ENCODE data around the gene ACBD4. TPM values are rescaled to one million over a fixed set of nuclear protein-coding genes. Genes with fewer than 3 reads are reported as not detected.

ACBD4 gene
- total RNA-seq, 1 experiment from 2014 or later = 21.2 TPM

DNA sequence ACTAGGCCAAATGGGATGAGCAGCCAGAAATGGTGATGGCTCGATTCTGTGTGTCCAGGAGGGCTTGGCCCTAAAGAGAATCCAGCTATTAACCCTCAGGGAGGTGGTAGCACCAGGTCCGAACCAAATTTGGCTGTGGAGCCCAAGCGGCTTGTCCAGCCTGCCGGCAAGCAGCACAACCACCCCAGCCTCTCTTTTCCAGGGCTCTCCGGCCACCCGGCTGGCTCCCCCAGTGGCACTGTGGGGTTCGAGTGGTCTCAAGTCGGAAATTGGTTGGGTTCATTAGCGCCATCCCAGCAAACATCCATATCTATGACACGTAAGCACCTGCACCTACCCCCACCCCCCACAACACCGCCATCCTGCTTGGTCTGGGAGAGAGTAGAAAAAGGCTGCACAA, 38.6 kb upstream of the ACBD4 start:
- no TSS peak for BruUV-seq (replicated peaks)
- no peaks in the 10 kb centered on the region for H3K27me3 ChIP-seq (replicated peaks; ENCODE audit: control insufficient read depth, insufficient read depth, low read length)
- no peaks in the 10 kb centered on the region for H3K27me3 Mint-ChIP-seq (ENCODE audit: insufficient read depth, unreplicated experiment)
- POLR2A ChIA-PET = no interaction called here
- intact Hi-C loops (cut with micrococcal nuclease; ENCODE audit: unreplicated experiment) = no loop called here
- CTCF ChIA-PET = interaction anchor here (1.1 kb wide), 2 partner anchors 36 to 39 kb away, joined by 3 read pairs; partner anchors contain the start of genes ACBD4 and PLCD3
- H3K27ac Mint-ChIP-seq (ENCODE audit: unreplicated experiment) = no peak overlapping the region
- peaks cover 3% of the 10 kb centered on the region for H3K36me3 ChIP-seq (ENCODE audit: control insufficient read depth, insufficient read depth, low read length)
- no peak overlapping the region for H3K4me3 ChIP-seq (ENCODE audit: low read depth, low read length)
- TF ChIP-seq, protein P1, sequence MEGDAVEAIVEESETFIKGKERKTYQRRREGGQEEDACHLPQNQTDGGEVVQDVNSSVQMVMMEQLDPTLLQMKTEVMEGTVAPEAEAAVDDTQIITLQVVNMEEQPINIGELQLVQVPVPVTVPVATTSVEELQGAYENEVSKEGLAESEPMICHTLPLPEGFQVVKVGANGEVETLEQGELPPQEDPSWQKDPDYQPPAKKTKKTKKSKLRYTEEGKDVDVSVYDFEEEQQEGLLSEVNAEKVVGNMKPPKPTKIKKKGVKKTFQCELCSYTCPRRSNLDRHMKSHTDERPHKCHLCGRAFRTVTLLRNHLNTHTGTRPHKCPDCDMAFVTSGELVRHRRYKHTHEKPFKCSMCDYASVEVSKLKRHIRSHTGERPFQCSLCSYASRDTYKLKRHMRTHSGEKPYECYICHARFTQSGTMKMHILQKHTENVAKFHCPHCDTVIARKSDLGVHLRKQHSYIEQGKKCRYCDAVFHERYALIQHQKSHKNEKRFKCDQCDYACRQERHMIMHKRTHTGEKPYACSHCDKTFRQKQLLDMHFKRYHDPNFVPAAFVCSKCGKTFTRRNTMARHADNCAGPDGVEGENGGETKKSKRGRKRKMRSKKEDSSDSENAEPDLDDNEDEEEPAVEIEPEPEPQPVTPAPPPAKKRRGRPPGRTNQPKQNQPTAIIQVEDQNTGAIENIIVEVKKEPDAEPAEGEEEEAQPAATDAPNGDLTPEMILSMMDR (IDR thresholded peaks at IDR 0.05; ENCODE audit: insufficient read depth in 1 of 2, low read depth in 1 of 2, low read length in 1 of 2, severe bottlenecking in 1 of 2, unreplicated experiment in 1 of 2) = no peak
- no peaks in the 10 kb centered on the region for H3K9me3 Mint-ChIP-seq (ENCODE audit: unreplicated experiment)
- H3K36me3 Mint-ChIP-seq (ENCODE audit: insufficient read depth, unreplicated experiment) = peaks cover 94% of the 10 kb centered on the region
- peaks cover 9% of the 10 kb centered on the region; the same call in 1 of the 2 replicates for H3K4me1 ChIP-seq
- H3K9me3 ChIP-seq = no peaks in the 10 kb centered on the region
- H3K4me1 Mint-ChIP-seq (ENCODE audit: low read depth, unreplicated experiment) = peaks cover 7% of the 10 kb centered on the region
- no peak for DNase-seq
- H3K4me3 Mint-ChIP-seq (ENCODE audit: unreplicated experiment) = no peak overlapping the region

DNA sequence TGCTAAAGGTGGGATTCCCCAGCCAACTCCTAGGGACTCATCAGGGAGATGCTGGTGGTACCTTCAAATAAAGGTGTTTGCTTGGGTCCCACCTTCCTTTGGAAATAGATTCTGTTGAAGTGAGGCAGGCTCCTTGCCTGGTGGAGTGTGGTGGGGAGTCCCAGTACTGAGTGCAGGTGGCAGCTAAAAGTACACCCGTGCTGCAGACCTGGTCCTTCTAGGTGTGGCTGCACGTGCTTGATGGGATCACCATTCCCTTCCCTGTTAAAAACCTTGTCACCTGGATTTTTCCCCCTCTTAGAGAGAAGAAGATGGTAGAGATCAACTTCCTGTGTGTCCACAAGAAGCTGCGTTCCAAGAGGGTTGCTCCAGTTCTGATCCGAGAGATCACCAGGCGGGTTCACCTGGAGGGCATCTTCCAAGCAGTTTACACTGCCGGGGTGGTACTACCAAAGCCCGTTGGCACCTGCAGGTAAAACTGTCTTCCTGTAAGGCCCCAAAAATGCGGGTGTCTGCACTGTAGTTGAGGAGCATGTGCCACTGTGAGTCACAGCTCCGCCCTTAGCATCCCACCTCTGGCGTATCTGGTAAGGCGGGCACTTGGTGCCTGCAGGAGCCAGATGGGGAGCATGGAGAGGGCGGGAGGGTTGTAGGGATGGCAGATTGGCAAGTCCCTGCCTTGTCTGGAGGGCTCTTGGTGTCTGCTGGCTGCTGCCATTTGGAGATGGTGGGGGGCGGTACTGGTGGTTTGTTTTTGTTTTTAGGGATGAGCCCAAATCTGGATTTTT, 37.2 kb upstream of the ACBD4 start:
- BruUV-seq (replicated peaks) = no TSS peak
- CTCF ChIA-PET = interaction anchor here (0.6 to 2.5 kb wide), 11 partner anchors 10 to 178 kb away, joined by 3 to 13 read pairs (median 4); partner anchors contain the start of genes ACBD4, HEXIM1 and NMT1
- peaks cover 2% of the 10 kb centered on the region for H3K36me3 ChIP-seq (ENCODE audit: control insufficient read depth, insufficient read depth, low read length)
- H3K9me3 ChIP-seq = no peaks in the 10 kb centered on the region
- H3K27me3 Mint-ChIP-seq (ENCODE audit: insufficient read depth, unreplicated experiment) = no peaks in the 10 kb centered on the region
- H3K4me1 Mint-ChIP-seq (ENCODE audit: low read depth, unreplicated experiment) = peaks cover 7% of the 10 kb centered on the region
- H3K4me3 Mint-ChIP-seq (ENCODE audit: unreplicated experiment) = no peak overlapping the region
- H3K4me3 ChIP-seq (ENCODE audit: low read depth, low read length) = no peak overlapping the region
- no peaks in the 10 kb centered on the region for H3K9me3 Mint-ChIP-seq (ENCODE audit: unreplicated experiment)
- intact Hi-C loops (cut with micrococcal nuclease; ENCODE audit: unreplicated experiment) = loop anchor here (2.0 kb wide), 1 partner anchor 35 kb away; the partner anchor contains the start of gene PLCD3
- DNase-seq = no peak
- H3K36me3 Mint-ChIP-seq (ENCODE audit: insufficient read depth, unreplicated experiment) = peaks cover 94% of the 10 kb centered on the region
- TF ChIP-seq, protein P1 (IDR thresholded peaks at IDR 0.05; ENCODE audit: insufficient read depth in 1 of 2, low read depth in 1 of 2, low read length in 1 of 2, severe bottlenecking in 1 of 2, unreplicated experiment in 1 of 2) = no peak
- POLR2A ChIA-PET = no interaction called here
- H3K27ac Mint-ChIP-seq (ENCODE audit: unreplicated experiment) = peak overlapping the region; percentile 50
- no peaks in the 10 kb centered on the region for H3K27me3 ChIP-seq (replicated peaks; ENCODE audit: control insufficient read depth, insufficient read depth, low read length)
- peaks cover 6% of the 10 kb centered on the region; the same call in 1 of the 2 replicates for H3K4me1 ChIP-seq

DNA sequence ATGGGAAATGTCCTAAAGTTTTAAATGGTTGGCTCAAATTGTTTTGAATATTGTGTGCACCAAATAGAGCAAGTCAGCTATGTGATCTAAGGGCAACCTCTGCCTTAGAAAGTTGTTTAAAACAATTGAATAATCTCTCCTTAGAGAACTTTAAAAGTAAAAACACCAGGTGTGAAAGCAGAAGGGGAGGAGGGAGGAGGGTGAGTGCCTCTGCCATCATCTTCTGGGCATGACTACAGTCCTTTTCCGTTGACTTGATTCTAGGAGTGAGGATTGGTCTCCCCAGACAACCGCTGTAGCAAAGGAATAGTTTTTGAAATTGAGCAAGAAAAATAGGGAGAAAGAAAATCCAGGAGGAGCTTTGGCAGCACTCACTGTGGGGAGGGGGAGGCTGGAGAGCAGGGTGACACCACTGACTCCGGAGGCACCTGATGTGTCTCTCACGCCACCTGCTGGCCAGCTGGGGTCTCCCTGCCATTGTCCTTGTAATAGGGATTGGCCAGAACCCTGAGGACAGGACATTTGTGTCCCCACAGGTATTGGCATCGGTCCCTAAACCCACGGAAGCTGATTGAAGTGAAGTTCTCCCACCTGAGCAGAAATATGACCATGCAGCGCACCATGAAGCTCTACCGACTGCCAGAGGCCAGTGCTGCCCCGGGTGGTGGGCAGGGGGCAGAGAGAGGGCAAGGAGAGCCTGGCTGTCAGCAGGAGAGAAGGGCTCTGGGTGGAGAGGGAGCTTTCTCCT, 36.4 kb upstream of the ACBD4 start:
- H3K4me1 Mint-ChIP-seq (ENCODE audit: low read depth, unreplicated experiment) = peaks cover 7% of the 10 kb centered on the region
- ChIA-PET POLR2A (no interaction called here), CTCF (interaction anchor here (0.6 to 2.5 kb wide), 13 partner anchors 9 to 319 kb away, joined by 3 to 13 read pairs (median 4); partner anchors contain the start of genes ACBD4, HEXIM1 and NMT1)
- Histone ChIP-seq H3K27me3 (replicated peaks; ENCODE audit: control insufficient read depth, insufficient read depth, low read length) (no peaks in the 10 kb centered on the region), H3K9me3 (no peaks in the 10 kb centered on the region), H3K36me3 (ENCODE audit: control insufficient read depth, insufficient read depth, low read length) (peaks cover 1% of the 10 kb centered on the region), H3K4me1 (peaks cover 5% of the 10 kb centered on the region; the same call in 1 of the 2 replicates), H3K4me3 (ENCODE audit: low read depth, low read length) (no peak overlapping the region)
- no peaks in the 10 kb centered on the region for H3K27me3 Mint-ChIP-seq (ENCODE audit: insufficient read depth, unreplicated experiment)
- H3K9me3 Mint-ChIP-seq (ENCODE audit: unreplicated experiment) = no peaks in the 10 kb centered on the region
- intact Hi-C loops (cut with micrococcal nuclease; ENCODE audit: unreplicated experiment) = loop anchor here (1.0 to 2.0 kb wide), 2 partner anchors 34 to 179 kb away; partner anchors contain the start of gene PLCD3
- peak; percentile 89 to 93 for DNase-seq
- peaks cover 94% of the 10 kb centered on the region for H3K36me3 Mint-ChIP-seq (ENCODE audit: insufficient read depth, unreplicated experiment)
- no TSS peak for BruUV-seq (replicated peaks)
- TF ChIP-seq, protein P1 (IDR thresholded peaks at IDR 0.05; ENCODE audit: insufficient read depth in 1 of 2, low read depth in 1 of 2, low read length in 1 of 2, severe bottlenecking in 1 of 2, unreplicated experiment in 1 of 2) = peak; percentile 91 to 92
- no peak overlapping the region for H3K27ac Mint-ChIP-seq (ENCODE audit: unreplicated experiment)
- no peak overlapping the region for H3K4me3 Mint-ChIP-seq (ENCODE audit: unreplicated experiment)

Measured in Caco-2 (cell line).